HEK293T (cell line): ENCODE data around the gene MUC12.

ENCODE experiments used
- BHLHE40 ChIP-seq: fragments of 450-650 bp; IDR thresholded peaks from 2 replicates; pipeline ENCODE4 v1.6.1; 2016; ENCODE audit warnings: mild to moderate bottlenecking, moderate library complexity, borderline replicate concordance
- FOXA1 ChIP-seq: fragments of 450-650 bp; IDR thresholded peaks from 2 replicates; pipeline ENCODE4 v1.6.1; 2016; ENCODE audit warnings: mild to moderate bottlenecking
- FOXM1 ChIP-seq: fragments of 450-650 bp; IDR thresholded peaks from 2 replicates; pipeline ENCODE4 v1.6.1; 2017; ENCODE audit warnings: mild to moderate bottlenecking, borderline replicate concordance
- HDGF ChIP-seq: fragments of 450-650 bp; IDR thresholded peaks from 2 replicates; pipeline ENCODE4 v1.6.1; 2017; ENCODE audit warnings: antibody characterized with exemption, borderline replicate concordance
- SP1 ChIP-seq: fragments of 450-650 bp; IDR thresholded peaks from 2 replicates; pipeline ENCODE4 v1.6.1; 2017
- SUZ12 ChIP-seq: fragments of 450-650 bp; IDR thresholded peaks from 2 replicates; pipeline ENCODE4 v1.6.1; 2016; ENCODE audit warnings: mild to moderate bottlenecking

DNA sequence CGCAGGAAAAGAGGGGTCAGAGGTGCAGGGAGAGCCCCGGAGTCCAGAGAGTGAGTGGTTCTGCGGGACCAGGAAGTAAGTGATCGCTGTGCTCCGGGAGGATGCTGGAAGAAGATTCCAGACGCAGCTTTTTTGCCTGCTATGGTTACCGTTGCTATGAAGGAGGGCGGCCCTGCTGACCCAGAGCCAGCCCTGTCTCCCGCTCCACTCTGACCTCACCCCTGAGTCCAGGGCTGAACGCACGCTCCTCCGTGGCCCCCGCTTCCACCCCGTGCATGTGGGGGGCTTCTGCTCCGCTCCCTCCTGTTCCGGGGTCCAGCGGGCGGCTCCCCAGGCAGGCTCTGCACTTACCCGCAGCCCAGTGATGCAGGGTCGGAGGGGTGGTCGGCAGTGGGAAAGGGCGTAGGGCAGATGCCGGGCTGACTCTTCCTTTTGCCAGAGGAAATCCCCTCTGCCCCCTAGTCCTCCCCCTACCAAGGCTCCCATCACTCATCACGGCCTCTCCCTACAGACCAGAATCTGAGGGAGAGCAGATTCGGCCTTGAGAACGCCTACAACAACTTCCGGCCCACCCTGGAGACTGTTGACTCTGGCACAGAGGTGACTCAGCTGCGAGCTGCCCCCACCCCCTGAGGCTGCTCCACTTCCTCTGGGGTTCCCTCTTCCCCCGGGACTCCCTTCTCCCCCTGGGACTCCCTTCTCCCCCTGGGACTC is 47.9 kb downstream of the MUC12 start:
- TF ChIP-seq FOXA1 = no peak
- TF ChIP-seq SUZ12 = no peak
- no peak for TF ChIP-seq FOXM1
- TF ChIP-seq BHLHE40 = no peak
- no peak for TF ChIP-seq SP1
- no peak for TF ChIP-seq HDGF
